AG20443 (cell line): ENCODE measurements around the gene FAM174C.

Experiments used
- DNase-seq: peaks from one replicate; pipeline ENCODE4 v3.0.0; 2012; ENCODE audit warnings: low spot score, mixed read lengths

Gene FAM174C

GRCh38 chr19:1275260-1275975, at the start of gene FAM174C:
FAM174C (plus strand) TSS chr19:1275530; CDS start chr19:1275550, 20 bp downstream.
- peak; percentile 95 for DNase-seq

DNA sequence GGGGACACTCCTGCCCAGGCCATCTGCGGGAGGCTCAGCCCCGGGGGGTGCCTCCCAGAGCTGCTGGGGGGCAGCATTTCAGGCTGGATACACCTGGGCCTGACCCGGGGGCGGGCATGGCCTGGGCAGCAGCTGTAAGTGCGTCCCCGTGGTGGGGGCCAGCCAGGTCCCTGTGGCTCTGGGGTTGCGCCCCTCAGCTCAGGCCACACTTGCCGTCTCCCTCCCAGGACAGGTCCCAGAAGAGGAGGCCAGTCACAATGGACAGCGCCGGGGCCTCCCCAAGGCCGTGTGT, 49.2 kb upstream of the FAM174C start:
- DNase-seq, result no peak

DNA sequence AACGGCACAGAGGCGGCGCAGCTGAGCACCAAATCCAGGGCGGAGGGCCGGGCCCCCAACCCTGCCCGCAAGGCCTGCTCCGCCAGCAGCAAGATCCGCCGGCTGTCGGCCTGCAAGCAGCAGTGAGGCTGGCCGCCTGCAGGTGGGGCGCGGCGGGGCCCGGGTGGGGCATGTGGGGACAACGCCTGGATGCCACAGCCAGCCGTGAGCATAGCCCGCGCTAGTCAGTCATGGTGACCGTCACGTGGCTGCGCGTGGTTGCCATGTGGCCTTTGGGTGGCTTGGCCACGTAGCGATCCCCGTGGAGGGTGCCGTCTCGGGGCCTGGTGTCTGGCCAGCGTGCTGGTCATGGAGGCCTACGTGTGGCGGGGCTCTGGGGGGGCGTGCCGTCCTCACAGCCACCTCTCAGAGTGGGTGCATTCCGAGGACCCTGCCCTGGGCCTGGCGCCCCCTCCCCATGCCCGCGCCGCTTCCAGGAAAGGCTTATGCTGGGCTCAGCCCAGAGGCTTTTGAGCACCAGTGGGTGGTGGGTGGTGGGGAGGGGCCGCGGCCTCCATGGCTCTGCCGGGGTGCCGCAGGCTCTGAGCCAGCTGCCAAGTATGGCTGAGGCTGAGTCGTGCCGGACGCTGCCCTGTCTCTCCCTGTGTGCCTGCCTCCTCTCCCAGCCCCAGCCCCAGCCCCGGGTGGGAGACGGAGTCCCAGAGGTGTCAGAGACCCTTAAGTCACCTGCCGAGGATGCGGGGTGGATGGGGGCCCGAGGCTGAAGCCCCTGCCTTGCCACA, 48.6 kb upstream of the FAM174C start:
- no peak for DNase-seq

DNA sequence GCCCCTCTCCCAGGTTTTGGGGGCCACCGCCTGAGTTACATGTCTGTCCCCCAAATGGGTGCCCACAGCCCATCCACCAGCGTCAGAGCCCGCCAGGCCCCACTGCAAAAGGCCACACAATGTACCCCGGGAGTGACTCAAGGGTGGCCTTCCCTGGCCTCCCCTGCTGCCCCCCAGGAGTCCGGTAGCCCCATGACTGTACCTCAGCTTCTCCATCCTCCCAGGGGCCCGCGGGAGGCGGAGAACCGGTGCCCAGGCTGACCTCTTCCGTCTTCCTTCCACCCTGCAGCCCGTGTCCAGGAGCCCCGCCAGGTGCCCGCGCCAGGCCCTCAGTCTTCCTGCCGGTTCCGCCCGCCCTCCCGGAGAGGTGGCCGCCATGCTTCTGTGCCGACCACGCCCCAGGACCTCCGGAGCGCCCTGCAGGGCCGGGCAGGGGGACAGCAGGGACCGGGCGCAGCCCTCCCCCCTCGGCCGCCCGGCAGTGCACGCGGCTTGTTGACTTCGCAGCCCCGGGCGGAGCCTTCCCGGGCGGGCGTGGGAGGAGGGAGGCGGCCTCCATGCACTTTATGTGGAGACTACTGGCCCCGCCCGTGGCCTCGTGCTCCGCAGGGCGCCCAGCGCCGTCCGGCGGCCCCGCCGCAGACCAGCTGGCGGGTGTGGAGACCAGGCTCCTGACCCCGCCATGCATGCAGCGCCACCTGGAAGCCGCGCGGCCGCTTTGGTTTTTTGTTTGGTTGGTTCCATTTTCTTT, 47.9 kb upstream of the FAM174C start:
- DNase-seq, result no peak

GRCh38 chr19:1228161-1228957, 47.0 kb upstream of the FAM174C start:
- no peak for DNase-seq

- DNase-seq, result no peak
Observed at GRCh38 chr19:1229056-1229923, 46.0 kb upstream of the FAM174C start.

DNA sequence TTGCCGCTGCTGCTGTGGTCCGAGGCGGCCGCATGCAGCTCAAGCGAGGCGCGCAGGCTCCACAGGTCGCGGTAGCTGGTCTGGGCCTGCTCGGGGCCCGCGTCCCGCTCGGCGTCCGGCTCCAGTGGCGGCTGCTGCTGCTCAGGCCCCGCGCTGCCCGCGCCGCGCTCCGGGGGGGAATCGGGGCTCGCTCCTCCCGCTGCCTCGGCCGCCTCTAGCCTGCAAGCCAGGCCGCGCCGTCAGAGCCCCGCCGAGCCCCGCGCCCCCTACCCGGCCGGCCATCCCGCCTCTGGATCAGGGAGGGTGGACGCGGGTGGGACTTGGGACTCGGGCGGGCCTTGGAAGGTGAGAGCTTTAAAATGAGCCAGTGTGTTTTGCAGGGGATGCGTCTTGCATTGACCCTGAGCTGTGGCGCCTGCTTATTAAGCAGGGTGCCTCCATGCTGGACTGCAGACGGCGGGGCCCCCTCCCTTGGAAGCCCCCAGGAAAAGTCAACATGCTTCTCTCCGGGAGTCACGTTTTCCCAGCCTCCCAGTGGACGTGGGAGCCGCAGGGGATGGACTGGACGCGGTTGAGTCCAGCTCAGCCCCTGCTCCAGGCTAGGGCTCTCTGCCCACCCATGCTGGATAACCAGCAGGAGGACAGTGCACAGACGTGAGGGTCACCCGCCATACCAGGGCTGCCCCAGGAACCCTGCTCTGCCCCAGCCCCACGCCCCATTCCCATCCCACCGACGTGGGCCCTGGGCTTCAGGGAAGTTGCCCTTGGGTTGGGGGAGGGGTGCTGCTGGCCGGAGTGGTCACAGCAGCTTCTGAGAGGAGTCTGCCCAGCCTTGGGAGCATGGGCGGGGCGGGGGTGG, 45.2 kb upstream of the FAM174C start:
- DNase-seq, result no peak

- no peak for DNase-seq
Observed at GRCh38 chr19:1230783-1231489, 44.4 kb upstream of the FAM174C start.

DNA sequence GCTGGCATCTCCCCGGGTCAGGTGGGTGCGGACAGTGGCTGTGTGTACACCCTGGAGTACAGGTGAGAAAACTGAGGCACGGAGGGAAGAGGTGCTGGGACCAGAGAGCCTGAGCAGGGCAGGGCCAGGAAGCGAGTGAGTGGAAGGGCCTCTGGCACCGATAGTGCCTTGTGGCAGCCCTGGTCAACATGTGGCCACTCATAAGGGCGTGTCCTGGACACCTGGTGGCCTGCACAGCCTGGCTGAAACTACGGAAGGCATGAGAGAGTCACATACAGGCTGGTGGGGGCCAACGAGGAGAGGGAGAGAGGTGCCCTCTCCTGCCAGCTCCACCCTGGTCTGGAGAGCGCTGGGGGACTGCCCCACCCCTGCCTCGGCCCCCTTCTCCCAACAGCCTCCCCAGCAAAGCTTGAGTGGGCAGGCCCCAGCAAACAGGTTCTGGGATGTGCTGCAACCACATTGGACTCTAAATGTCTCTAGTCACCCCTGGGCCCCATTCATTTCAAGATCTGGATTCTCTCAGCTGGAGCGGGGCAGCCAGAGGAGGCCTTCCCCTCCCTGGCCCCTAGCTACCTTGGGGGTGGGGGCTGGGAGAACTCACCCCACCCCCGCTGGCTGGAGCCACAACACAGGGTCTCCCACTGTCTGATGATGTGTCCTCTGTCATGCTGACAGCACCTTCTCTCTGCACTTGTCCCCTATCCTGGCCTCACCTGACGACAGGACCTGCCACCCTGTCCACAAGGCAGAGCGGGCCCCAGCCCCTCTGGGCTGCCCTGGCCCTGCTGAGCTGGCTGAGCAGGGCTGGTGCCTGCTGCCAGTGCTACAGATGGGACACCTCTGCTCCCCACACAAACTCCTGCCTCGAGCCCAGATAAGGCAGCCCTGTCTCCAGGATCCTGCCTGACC, 43.3 kb upstream of the FAM174C start:
- DNase-seq, result no peak

- no peak for DNase-seq
Observed at GRCh38 chr19:1232652-1233072, 42.7 kb upstream of the FAM174C start.

DNA sequence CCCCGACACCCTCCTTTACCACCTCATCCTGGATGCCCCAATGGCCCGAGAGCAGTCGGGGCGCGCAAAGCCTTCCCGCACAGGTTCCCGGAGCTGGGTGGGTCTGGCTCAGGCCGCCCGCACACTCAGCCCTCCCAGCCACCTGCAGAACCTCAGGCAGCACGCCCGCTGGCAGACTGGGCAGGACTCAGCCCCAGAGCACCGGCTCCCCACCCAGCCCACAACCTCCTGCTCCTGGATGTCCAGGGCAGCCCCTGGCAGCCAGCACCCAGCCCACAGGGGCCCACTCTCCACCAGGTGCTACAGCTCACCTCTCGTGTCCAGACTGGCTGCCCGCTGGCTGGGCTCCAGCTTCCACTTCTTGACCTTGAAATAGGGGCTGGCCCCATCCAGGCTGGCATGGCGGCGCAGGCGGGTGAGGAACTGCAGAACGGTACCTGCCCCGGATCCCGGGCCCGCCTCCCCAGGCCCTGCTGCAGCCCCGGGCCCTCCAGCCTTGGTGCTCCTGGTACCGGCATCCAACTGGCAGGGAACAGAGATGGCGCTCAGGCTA, 42.1 kb upstream of the FAM174C start:
- DNase-seq, result no peak

DNA sequence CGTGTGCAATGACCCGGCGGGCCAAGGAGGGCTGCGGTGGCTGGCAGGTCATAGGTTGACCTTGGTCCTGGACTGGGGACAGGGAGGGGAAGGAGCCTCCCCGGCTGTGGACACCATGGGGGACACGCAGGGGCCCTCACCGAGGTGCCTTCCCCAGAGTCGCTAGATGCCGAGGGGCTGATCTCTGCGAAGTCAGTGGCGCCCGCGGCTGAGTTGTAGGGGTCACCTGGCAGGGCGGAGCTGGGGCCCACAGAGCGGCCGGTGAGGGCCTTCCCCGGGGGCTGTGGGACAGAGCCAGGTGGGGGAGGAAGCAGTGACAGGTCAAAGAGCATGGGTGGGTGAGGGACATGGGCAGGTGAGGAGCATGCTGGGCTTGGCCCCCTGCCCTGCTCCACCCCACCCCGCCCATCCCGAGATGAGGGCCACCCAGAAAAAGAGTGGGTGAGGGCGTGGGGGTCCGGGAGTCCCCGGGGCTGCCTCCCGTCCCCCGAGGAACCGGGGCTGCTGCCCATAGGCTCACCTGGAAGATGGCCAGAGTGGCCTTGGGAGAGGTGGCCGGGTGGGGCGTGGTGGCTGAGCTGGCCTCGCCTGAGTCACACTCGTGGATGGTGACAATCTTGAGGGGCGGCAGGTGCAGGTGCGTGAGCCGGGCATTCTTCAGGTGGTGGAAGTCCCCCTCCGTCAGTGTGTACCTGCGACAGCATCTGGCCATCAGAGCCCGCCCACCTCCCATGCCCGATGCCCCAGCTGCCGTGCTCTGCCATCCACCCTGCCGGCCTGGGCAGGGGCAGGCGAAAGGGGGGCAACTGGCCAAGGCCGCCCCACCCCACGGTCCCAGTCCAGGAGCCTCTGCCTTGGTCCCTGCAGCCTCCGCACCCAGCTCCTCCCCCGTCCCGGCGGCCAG, 41.0 kb upstream of the FAM174C start:
- DNase-seq, result no peak

- no peak for DNase-seq
Observed at GRCh38 chr19:1234955-1235380, 40.4 kb upstream of the FAM174C start.

GRCh38 chr19:1235625-1236538, 39.4 kb upstream of the FAM174C start:
- no peak for DNase-seq

DNA sequence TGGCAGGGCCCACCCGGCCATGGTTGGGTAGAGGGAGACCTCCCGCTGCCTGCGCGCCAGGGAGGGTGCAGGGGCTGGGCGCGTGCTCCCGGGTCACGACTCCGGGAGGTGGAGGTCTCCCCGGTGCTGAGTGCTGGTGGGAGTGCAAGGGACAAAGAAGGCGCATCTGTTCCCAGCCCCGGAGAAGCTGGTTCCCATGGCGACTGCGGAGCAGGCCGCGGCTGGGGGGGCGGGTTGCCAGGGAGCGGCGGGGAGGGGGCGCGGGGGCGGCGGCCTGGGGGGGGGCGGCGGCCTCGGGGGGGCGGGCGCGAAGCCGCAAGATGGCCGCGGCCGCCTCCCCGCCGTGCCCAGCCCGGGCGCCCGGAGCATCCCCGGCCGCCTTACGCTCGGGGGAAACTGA, 38.8 kb upstream of the FAM174C start:
- DNase-seq, result no peak
